SK-N-SH (cell line): Measurements from ENCODE around the gene THAP2.

Experiments
- CHD2 ChIP-seq: fragments of 150-350 bp; IDR thresholded peaks from 2 replicates; pipeline ENCODE4 v1.6.1; 2018; ENCODE audit warnings: low read length; ENCODE audit not compliant: partially characterized antibody
- EP300 ChIP-seq, 2 experiments: IDR thresholded peaks; 2 replicates each; pipeline versions ENCODE4 v1.4.0 to v1.6.1; 2012; ENCODE audit warnings: borderline replicate concordance in 1 of 2, low read depth in 1 of 2, low read length in 1 of 2
- EZH2phosphoT487 ChIP-seq: fragments of 200-600 bp; sonication (generic); IDR thresholded peaks from 2 replicates; pipeline ENCODE4 v1.6.1; 2017; ENCODE audit warnings: low read depth, mixed run types, mild to moderate bottlenecking, antibody characterized with exemption, moderate library complexity, borderline replicate concordance
- JUND ChIP-seq: IDR thresholded peaks from 2 replicates; pipeline ENCODE4 v1.4.0; 2012
- POLR2AphosphoS5 ChIP-seq: IDR thresholded peaks from 2 replicates; pipeline ENCODE4 v1.6.1; 2012; ENCODE audit warnings: low read depth, low read length
- RFX5 ChIP-seq: IDR thresholded peaks from 2 replicates; pipeline ENCODE4 v1.6.1; 2012; ENCODE audit warnings: mild to moderate bottlenecking, improper control_type of control experiment, low read length
- TAF1 ChIP-seq: IDR thresholded peaks from 2 replicates; pipeline ENCODE4 v1.6.1; 2012; ENCODE audit warnings: low read depth, mild to moderate bottlenecking, low read length, moderate library complexity, borderline replicate concordance
- TCF12 ChIP-seq: IDR thresholded peaks from 2 replicates; pipeline ENCODE4 v1.4.0; 2012
- TF ChIP-seq, protein P1 (sequence below): fragments of 200-600 bp; sonication (generic); IDR thresholded peaks from 2 replicates; pipeline ENCODE4 v1.6.1; 2017; ENCODE audit warnings: antibody characterized with exemption, mild to moderate bottlenecking, moderate library complexity
- TF ChIP-seq, protein P2 (sequence below): fragments of 150-350 bp; IDR thresholded peaks from 2 replicates; pipeline ENCODE4 v1.6.1; 2017; ENCODE audit warnings: antibody characterized with exemption, low read length, low read depth, borderline replicate concordance
- TF ChIP-seq, protein P3 (sequence below): IDR thresholded peaks from 2 replicates; pipeline ENCODE4; 2012
- TF ChIP-seq, protein P4 (sequence below): fragments of 150-350 bp; IDR thresholded peaks from 2 replicates; pipeline ENCODE4 v1.6.1; 2016; ENCODE audit warnings: mild to moderate bottlenecking, low read depth, low read length
- TF ChIP-seq, protein P5 (sequence below): IDR thresholded peaks from 2 replicates; pipeline ENCODE4 v1.4.0; 2012; ENCODE audit warnings: low read depth

DNA sequence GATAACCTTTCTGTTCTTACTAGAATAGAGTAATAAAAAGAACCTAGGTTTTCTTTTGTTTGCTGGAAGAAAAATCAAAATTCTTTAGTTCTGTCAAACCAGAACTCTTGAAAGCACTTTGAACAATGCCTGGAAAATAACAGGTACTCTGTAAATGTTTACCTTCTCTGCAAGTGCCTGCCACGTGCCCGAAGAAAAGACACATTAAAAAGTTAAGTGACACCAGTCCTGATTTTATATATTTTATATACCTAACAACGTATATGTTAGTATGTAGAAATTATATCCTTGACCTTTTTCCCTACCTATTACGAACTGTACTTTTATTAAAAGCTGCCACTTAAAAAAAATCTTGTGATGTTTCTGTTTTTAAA, 976 bp downstream of the THAP2 start:
- TF ChIP-seq, protein P1, sequence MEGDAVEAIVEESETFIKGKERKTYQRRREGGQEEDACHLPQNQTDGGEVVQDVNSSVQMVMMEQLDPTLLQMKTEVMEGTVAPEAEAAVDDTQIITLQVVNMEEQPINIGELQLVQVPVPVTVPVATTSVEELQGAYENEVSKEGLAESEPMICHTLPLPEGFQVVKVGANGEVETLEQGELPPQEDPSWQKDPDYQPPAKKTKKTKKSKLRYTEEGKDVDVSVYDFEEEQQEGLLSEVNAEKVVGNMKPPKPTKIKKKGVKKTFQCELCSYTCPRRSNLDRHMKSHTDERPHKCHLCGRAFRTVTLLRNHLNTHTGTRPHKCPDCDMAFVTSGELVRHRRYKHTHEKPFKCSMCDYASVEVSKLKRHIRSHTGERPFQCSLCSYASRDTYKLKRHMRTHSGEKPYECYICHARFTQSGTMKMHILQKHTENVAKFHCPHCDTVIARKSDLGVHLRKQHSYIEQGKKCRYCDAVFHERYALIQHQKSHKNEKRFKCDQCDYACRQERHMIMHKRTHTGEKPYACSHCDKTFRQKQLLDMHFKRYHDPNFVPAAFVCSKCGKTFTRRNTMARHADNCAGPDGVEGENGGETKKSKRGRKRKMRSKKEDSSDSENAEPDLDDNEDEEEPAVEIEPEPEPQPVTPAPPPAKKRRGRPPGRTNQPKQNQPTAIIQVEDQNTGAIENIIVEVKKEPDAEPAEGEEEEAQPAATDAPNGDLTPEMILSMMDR, result no peak
- TF ChIP-seq EP300 (IDR thresholded peaks at IDR 0.05; ENCODE audit: borderline replicate concordance in 1 of 2, low read depth in 1 of 2, low read length in 1 of 2), result no peak
- TF ChIP-seq, protein P2, sequence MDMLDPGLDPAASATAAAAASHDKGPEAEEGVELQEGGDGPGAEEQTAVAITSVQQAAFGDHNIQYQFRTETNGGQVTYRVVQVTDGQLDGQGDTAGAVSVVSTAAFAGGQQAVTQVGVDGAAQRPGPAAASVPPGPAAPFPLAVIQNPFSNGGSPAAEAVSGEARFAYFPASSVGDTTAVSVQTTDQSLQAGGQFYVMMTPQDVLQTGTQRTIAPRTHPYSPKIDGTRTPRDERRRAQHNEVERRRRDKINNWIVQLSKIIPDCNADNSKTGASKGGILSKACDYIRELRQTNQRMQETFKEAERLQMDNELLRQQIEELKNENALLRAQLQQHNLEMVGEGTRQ, result no peak
- no peak for TF ChIP-seq CHD2
- no peak for TF ChIP-seq TAF1
- TF ChIP-seq, protein P3, sequence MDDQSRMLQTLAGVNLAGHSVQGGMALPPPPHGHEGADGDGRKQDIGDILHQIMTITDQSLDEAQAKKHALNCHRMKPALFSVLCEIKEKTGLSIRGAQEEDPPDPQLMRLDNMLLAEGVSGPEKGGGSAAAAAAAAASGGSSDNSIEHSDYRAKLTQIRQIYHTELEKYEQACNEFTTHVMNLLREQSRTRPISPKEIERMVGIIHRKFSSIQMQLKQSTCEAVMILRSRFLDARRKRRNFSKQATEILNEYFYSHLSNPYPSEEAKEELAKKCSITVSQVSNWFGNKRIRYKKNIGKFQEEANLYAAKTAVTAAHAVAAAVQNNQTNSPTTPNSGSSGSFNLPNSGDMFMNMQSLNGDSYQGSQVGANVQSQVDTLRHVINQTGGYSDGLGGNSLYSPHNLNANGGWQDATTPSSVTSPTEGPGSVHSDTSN, result no peak
- no peak for TF ChIP-seq RFX5
- TF ChIP-seq TCF12, result no peak
- TF ChIP-seq, protein P4, sequence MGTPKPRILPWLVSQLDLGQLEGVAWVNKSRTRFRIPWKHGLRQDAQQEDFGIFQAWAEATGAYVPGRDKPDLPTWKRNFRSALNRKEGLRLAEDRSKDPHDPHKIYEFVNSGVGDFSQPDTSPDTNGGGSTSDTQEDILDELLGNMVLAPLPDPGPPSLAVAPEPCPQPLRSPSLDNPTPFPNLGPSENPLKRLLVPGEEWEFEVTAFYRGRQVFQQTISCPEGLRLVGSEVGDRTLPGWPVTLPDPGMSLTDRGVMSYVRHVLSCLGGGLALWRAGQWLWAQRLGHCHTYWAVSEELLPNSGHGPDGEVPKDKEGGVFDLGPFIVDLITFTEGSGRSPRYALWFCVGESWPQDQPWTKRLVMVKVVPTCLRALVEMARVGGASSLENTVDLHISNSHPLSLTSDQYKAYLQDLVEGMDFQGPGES, result no peak
- no peak for TF ChIP-seq EZH2phosphoT487
- no peak for TF ChIP-seq POLR2AphosphoS5
- TF ChIP-seq JUND, result no peak
- TF ChIP-seq, protein P5, sequence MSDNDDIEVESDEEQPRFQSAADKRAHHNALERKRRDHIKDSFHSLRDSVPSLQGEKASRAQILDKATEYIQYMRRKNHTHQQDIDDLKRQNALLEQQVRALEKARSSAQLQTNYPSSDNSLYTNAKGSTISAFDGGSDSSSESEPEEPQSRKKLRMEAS, result no peak
